Adrenal gland (tissue), 12 donors: ENCODE measurements around the gene ASXL1. TPM values are rescaled to one million over a fixed set of nuclear protein-coding genes. Genes with fewer than 3 reads are reported as not detected.

Experiments used
- DNase-seq, 7 donors: peaks; one replicate each; pipeline ENCODE4 v3.0.0-alpha.2; 2019 to 2020
- H3K27ac ChIP-seq, 5 donors: fragments of 200-600 bp; sonication (generic) in 4 of 5; 1 replicate in 3 of 5; 2 replicates in 2 of 5; pipeline versions ENCODE4 v1.5.1 to v1.8.0; 2016 to 2020; ENCODE audit warnings: mild to moderate bottlenecking in 1 of 5
- H3K27me3 ChIP-seq: fragments of 200-600 bp; 2 replicates; pipeline ENCODE4 v1.8.0; 2021
- H3K36me3 ChIP-seq, 2 donors: fragments of 200-600 bp; replicated peaks in 1 of 2; 1 replicate in 1 of 2; 2 replicates in 1 of 2; pipeline versions ENCODE4 v1.5.1 to v1.8.0; 2018 to 2022
- H3K4me1 ChIP-seq, 2 donors: fragments of 200-600 bp; replicated peaks in 1 of 2; 1 replicate in 1 of 2; 2 replicates in 1 of 2; pipeline versions ENCODE4 v1.5.1 to v1.8.0; 2018 to 2021
- H3K4me3 ChIP-seq, 4 donors: fragments of 200-600 bp; sonication (generic) in 3 of 4; one replicate each; pipeline ENCODE4 v1.5.1; 2016 to 2018
- H3K9me3 ChIP-seq, 3 donors: fragments of 200-600 bp; sonication (generic) in 1 of 3; replicated peaks in 1 of 3; 1 replicate in 2 of 3; 2 replicates in 1 of 3; pipeline versions ENCODE4 v1.5.1 to v1.8.0; 2016 to 2021
- CTCF ChIP-seq, 6 experiments: fragments of 450-650 bp in 4 of 6; fragments of 200-600 bp in 2 of 6; sonication (generic) in 1 of 6; IDR thresholded peaks; 1 replicate in 5 of 6; 2 replicates in 1 of 6; pipeline versions ENCODE4 v1.5.1 to v1.8.0; 2016 to 2021; ENCODE audit warnings: antibody characterized with exemption in 6 of 6, mild to moderate bottlenecking in 2 of 6, moderate library complexity in 1 of 6
- POLR2A ChIP-seq, 2 donors: fragments of 450-650 bp; IDR thresholded peaks; one replicate each; pipeline ENCODE4 v1.6.1; 2017; ENCODE audit warnings: antibody characterized with exemption in 2 of 2, mild to moderate bottlenecking in 2 of 2, moderate library complexity in 1 of 2
- WGBS, 4 donors: extraction: QIAGEN DNeasy Blood & Tissue Kit in 2 of 4; methylation state at CpG; one replicate each; pipeline versions ENCODE4 v1.1.5 to v1.1.7; 2013 to 2017; 5-methylcytosine and 5-hydroxymethylcytosine counted together
- intact Hi-C, 2 donors: fragments of 100-400 bp; cut with DNase I; formaldehyde crosslinking; loops; one replicate each; pipeline versions ENCODE4 v1.14.1 to v1.15.0; 2022 to 2023
- polyA plus RNA-seq, 3 donors: library from polyadenylated mRNA; stranded (reverse); fragments of 200-250 nt in 2 of 3; fragments of 350-450 nt in 1 of 3; fragmentation: Illumina TruSeq in 1 of 3; extraction: RNeasy Lipid Tissue Mini Kit (QIAGEN cat#74804) in 1 of 3; gene quantifications; one replicate each; pipeline ENCODE4 v1.2.3, GENCODE V29; 2013 to 2014
- total RNA-seq, 9 donors: library from RNA; depleted of rRNA in 4 of 9; stranded (reverse); fragments of >200 nt in 4 of 9; fragments of 120-200 nt in 1 of 9; fragmentation: NEBNext Ultra II Directional in 1 of 9; extraction: Animal tissue kit (Norgen Biotek cat#: 25700) in 1 of 9; gene quantifications; one replicate each; pipeline versions ENCODE4 v1.1.0 to v1.2.4, GENCODE V29; 2013 to 2023
- donor health status: healthy with polysubstance abuse.
- donor health status: Bipolar disorder and iron deficiency.
- donor health status: DM: yes; HTN: yes; CAD: no.
- donor health status: DM: no; HTN: no; CAD: no.
- donor health status: DM: no; HTN: no; CAD: no.
- donor health status: DM: yes; HTN: yes; CAD: no.

The ASXL1 gene
- total and polyA plus RNA-seq, 12 donors, result 19.9 to 77.7 (median 51.8) TPM

- Histone ChIP-seq H3K4me1 (peaks cover 42 to 81% of the 10 kb centered on the region in 2 donors), H3K36me3 (peaks cover 0 to 11% of the 10 kb centered on the region in 2 donors), H3K27ac (peak overlapping the region in 1 of 5 donors; percentile 73), H3K27me3 (no peaks in the 10 kb centered on the region), H3K9me3 (no peaks in the 10 kb centered on the region), H3K4me3 (no peak overlapping the region)
- WGBS, 4 donors, result 70 to 79% (median 77%) methylated on average over 7 of the region's 7 CpGs
- TF ChIP-seq CTCF (IDR thresholded peaks at IDR 0.05), result no peak
- TF ChIP-seq POLR2A (IDR thresholded peaks at IDR 0.05), result no peak
- no peak for DNase-seq
- intact Hi-C loops, result no loop called here
Measured at GRCh38 chr20:32364554-32365208, 6.5 kb downstream of the ASXL1 start.

GRCh38 chr20:32365564-32365963 is 7.4 kb downstream of the ASXL1 start:
- intact Hi-C loops, result no loop called here
- Histone ChIP-seq H3K4me3 (no peak overlapping the region), H3K27me3 (no peaks in the 10 kb centered on the region), H3K36me3 (peaks cover 0 to 20% of the 10 kb centered on the region in 2 donors), H3K4me1 (peaks cover 37 to 72% of the 10 kb centered on the region in 2 donors), H3K9me3 (no peaks in the 10 kb centered on the region), H3K27ac (no peak overlapping the region)
- TF ChIP-seq POLR2A (IDR thresholded peaks at IDR 0.05) (no peak), CTCF (IDR thresholded peaks at IDR 0.05) (no peak)
- WGBS, 4 donors, result 62 to 71% (median 65%) methylated on average over 5 of the region's 5 CpGs
- DNase-seq, result no peak

GRCh38 chr20:32366380-32366779 is 8.2 kb downstream of the ASXL1 start:
- TF ChIP-seq POLR2A (IDR thresholded peaks at IDR 0.05), result no peak
- no peak for TF ChIP-seq CTCF (IDR thresholded peaks at IDR 0.05)
- DNase-seq, result no peak
- H3K36me3 ChIP-seq, result peaks cover 0 to 25% of the 10 kb centered on the region in 2 donors
- H3K27ac ChIP-seq, result no peak overlapping the region
- intact Hi-C loops, result no loop called here
- whole genome bisulfite sequencing, 4 donors, result 84 to 94% (median 86%) methylated on average over 2 of the region's 2 CpGs
- H3K27me3 ChIP-seq, result no peaks in the 10 kb centered on the region
- no peaks in the 10 kb centered on the region for H3K9me3 ChIP-seq
- H3K4me1 ChIP-seq, result peaks cover 29 to 70% of the 10 kb centered on the region in 2 donors
- H3K4me3 ChIP-seq, result no peak overlapping the region

- H3K9me3 ChIP-seq, result no peaks in the 10 kb centered on the region
- H3K36me3 ChIP-seq, result peaks cover 0 to 38% of the 10 kb centered on the region in 2 donors
- no peak for DNase-seq
- TF ChIP-seq POLR2A (IDR thresholded peaks at IDR 0.05), result no peak
- TF ChIP-seq CTCF (IDR thresholded peaks at IDR 0.05), result no peak
- no peak overlapping the region for H3K27ac ChIP-seq
- peaks cover 11 to 57% of the 10 kb centered on the region in 2 donors for H3K4me1 ChIP-seq
- no peak overlapping the region for H3K4me3 ChIP-seq
- H3K27me3 ChIP-seq, result no peaks in the 10 kb centered on the region
- intact Hi-C loops, result no loop called here
Measured at GRCh38 chr20:32368323-32368722, 10.2 kb downstream of the ASXL1 start.
